Body of pancreas (tissue), 4 donors: Measurements from ENCODE around the gene ACTG1.

ENCODE experiments used
- CTCF ChIP-seq, 7 experiments: fragments of 450-650 bp in 4 of 7; fragments of 200-600 bp in 3 of 7; sonication (generic) in 3 of 7; IDR thresholded peaks; one replicate each; pipeline ENCODE4 v1.5.1; 2016 to 2019; ENCODE audit warnings: antibody characterized with exemption in 7 of 7
- POLR2A ChIP-seq, 3 donors: fragments of 450-650 bp; IDR thresholded peaks; one replicate each; pipeline ENCODE4 v1.6.1; 2016; ENCODE audit warnings: antibody characterized with exemption in 3 of 3, mild to moderate bottlenecking in 2 of 3

DNA sequence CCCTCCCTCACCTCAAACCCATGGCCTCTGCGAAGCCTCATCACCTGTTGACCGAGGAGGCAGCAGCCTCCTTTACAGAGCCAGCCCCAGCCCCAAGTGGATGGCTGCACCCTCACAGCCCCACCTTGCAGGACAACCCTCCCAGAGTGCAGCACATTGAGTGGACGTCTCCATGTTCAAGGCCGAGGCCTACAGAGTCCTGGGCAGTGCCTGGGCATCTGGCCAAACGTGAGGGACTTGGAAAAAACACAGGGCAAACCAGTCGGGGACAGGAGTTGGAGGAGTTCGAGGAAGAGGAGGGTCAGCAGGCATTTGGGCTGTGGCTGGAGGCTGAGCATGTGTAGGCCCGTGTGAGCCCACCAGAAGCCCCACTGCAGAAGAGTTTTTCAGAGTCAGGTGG lies 39.6 kb downstream of the ACTG1 start:
- TF ChIP-seq CTCF (IDR thresholded peaks at IDR 0.05) = no peak
- TF ChIP-seq POLR2A (IDR thresholded peaks at IDR 0.05) = no peak
